ENCODE data around the gene NDFIP2.

DNA sequence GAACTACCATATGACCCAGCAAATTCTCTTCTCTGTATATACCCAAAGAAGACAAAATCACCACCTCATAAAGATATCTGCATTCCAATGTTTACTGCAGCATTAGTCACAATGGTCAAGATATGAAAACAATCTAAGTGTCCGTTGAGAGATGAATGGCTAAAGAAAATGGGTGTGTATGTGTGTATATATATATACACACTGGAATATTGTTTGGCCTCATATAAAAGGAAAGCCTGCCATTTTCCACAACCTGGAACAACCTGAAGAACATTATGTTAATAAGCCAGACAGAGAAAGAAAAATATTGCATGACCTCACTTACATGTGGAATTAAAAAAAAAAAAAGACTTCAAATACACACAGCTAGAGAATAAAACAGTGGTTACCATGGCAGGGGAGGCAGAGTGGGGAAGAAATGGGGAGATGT is 45.4 kb upstream of the NDFIP2 start:
- TF ChIP-seq, protein P1, sequence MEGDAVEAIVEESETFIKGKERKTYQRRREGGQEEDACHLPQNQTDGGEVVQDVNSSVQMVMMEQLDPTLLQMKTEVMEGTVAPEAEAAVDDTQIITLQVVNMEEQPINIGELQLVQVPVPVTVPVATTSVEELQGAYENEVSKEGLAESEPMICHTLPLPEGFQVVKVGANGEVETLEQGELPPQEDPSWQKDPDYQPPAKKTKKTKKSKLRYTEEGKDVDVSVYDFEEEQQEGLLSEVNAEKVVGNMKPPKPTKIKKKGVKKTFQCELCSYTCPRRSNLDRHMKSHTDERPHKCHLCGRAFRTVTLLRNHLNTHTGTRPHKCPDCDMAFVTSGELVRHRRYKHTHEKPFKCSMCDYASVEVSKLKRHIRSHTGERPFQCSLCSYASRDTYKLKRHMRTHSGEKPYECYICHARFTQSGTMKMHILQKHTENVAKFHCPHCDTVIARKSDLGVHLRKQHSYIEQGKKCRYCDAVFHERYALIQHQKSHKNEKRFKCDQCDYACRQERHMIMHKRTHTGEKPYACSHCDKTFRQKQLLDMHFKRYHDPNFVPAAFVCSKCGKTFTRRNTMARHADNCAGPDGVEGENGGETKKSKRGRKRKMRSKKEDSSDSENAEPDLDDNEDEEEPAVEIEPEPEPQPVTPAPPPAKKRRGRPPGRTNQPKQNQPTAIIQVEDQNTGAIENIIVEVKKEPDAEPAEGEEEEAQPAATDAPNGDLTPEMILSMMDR (IDR thresholded peaks at IDR 0.05; ENCODE audit: borderline replicate concordance, extremely low read depth, low read length, poor library complexity, severe bottlenecking) = no peak
- TF ChIP-seq EZH2 (IDR thresholded peaks at IDR 0.05; ENCODE audit: borderline replicate concordance, low read depth, low read length, severe bottlenecking) = no peak
